GM12865 (cell line): Measurements from ENCODE around the gene RAI2.

Source experiments
- DNase-seq: peaks from one replicate; pipeline ENCODE4 v3.0.0; 2010; ENCODE audit warnings: low read depth
- H3K4me3 ChIP-seq: 2 replicates; pipeline ENCODE4 v1.5.1; 2011; ENCODE audit warnings: mild to moderate bottlenecking, low read depth, low read length, control low read depth
- CTCF ChIP-seq: IDR thresholded peaks from 2 replicates; pipeline ENCODE4 v1.5.1; 2011; ENCODE audit warnings: low read length, control low read depth, low read depth, inconsistent platforms; ENCODE audit not compliant: insufficient read depth; ENCODE audit errors: missing control alignments

Gene RAI2

GRCh38 chrX:17822351-17822750, 38.7 kb downstream of the RAI2 start:
- no peak overlapping the region for H3K4me3 ChIP-seq
- no peak for TF ChIP-seq CTCF
- DNase-seq = no peak

- H3K4me3 ChIP-seq = no peak overlapping the region
- TF ChIP-seq CTCF = no peak
- no peak for DNase-seq
Measured at GRCh38 chrX:17820100-17820499, 41.0 kb downstream of the RAI2 start.

- no peak overlapping the region for H3K4me3 ChIP-seq
- no peak for TF ChIP-seq CTCF
- no peak for DNase-seq
Measured at GRCh38 chrX:17818726-17819125, 42.4 kb downstream of the RAI2 start.

- no peak for DNase-seq
- no peak for TF ChIP-seq CTCF
Measured at GRCh38 chrX:17817251-17817650, 43.8 kb downstream of the RAI2 start.

GRCh38 chrX:17814557-17814956, 46.5 kb downstream of the RAI2 start:
- TF ChIP-seq CTCF = no peak

More at GRCh38 chrX:17817251-17817650, 43.8 kb downstream of the RAI2 start:
- H3K4me3 ChIP-seq = no peak overlapping the region

GRCh38 chrX:17814059-17814458, 47.0 kb downstream of the RAI2 start:
- H3K4me3 ChIP-seq = no peak overlapping the region
- no peak for TF ChIP-seq CTCF
- no peak for DNase-seq

More at GRCh38 chrX:17814557-17814956, 46.5 kb downstream of the RAI2 start:
- no peak overlapping the region for H3K4me3 ChIP-seq
- DNase-seq = no peak

GRCh38 chrX:17813277-17813676, 47.8 kb downstream of the RAI2 start:
- no peak overlapping the region for H3K4me3 ChIP-seq
- no peak for TF ChIP-seq CTCF
- no peak for DNase-seq
